ENCODE data around the gene CERS4.

GRCh38 chr19:8237026-8237425, 27.9 kb downstream of the CERS4 start:
- TF ChIP-seq CTCF (IDR thresholded peaks at IDR 0.05 in 2 of 3, conservative IDR thresholded peaks at IDR 0.05 in 1 of 3; ENCODE audit: control insufficient read depth in 2 of 3, extremely low read depth in 1 of 3, insufficient read depth in 1 of 3, low read depth in 3 of 3, low read length in 3 of 3) (no peak), NFYB (IDR thresholded peaks at IDR 0.05; ENCODE audit: insufficient read depth, low read depth, low read length) (no peak), RCOR1 (conservative IDR thresholded peaks at IDR 0.05; ENCODE audit: low read depth, low read length) (no peak), POLR2A (IDR thresholded peaks at IDR 0.05; ENCODE audit: low read depth, low read length) (no peak), JUNB (IDR thresholded peaks at IDR 0.05) (no peak), MYC (IDR thresholded peaks at IDR 0.05; ENCODE audit: insufficient read depth, insufficient read length, insufficient replicate concordance, low read length, severe bottlenecking) (no peak), YY1 (IDR thresholded peaks at IDR 0.05; ENCODE audit: low read depth, low read length) (no peak)
